Stomach smooth muscle (tissue), 2 donors: ENCODE data around the gene GFER.

Experiments
- H3K27ac ChIP-seq: one replicate; pipeline ENCODE4 v1.7.0; 2013; ENCODE audit warnings: mild to moderate bottlenecking, low read length, inconsistent platforms
- H3K27me3 ChIP-seq, 2 donors: one replicate each; pipeline ENCODE4 v1.7.0; 2013; ENCODE audit warnings: low read length in 2 of 2; ENCODE audit not compliant: insufficient read depth in 2 of 2, control insufficient read depth in 1 of 2
- H3K36me3 ChIP-seq, 2 donors: one replicate each; pipeline ENCODE4 v1.7.0; 2013; ENCODE audit warnings: low read length in 2 of 2; ENCODE audit not compliant: control insufficient read depth in 2 of 2, insufficient read depth in 2 of 2
- H3K4me1 ChIP-seq: one replicate; pipeline ENCODE4 v1.7.0; 2013; ENCODE audit warnings: low read length; ENCODE audit not compliant: control insufficient read depth, insufficient read depth
- H3K4me3 ChIP-seq, 2 donors: one replicate each; pipeline ENCODE4 v1.7.0; 2013; ENCODE audit warnings: low read length in 2 of 2
- H3K9ac ChIP-seq, 2 donors: one replicate each; pipeline ENCODE4 v1.7.0; 2013; ENCODE audit warnings: low read length in 2 of 2, mild to moderate bottlenecking in 1 of 2
- H3K9me3 ChIP-seq, 2 donors: one replicate each; pipeline ENCODE4 v1.7.0; 2013; ENCODE audit warnings: low read length in 2 of 2; ENCODE audit not compliant: control insufficient read depth in 2 of 2
- donor health status: healthy.
- donor health status: Pancreatic carcinoma.

GFER gene

DNA sequence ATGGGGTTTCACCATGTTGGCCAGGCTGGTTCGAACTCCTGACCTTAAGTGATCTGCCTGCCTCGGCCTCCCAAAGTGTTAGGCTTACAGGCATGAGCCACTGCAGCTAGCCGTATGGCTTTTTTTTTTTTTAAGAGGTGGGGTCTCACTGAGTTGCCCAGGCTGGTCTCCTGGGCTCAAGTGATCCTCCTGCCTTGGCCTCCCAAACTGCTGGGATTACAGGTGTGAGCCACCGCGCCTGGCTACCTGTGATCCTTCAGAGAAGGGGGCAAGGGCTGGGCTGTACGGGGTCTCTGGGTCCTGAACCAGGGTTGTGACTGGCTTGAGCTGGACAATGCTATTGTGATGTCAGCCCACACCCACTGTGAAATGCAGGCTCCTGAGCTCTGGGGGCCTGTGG is 17.5 kb upstream of the GFER start, which contains the start of gene RNF151:
Gene RNF151, plus strand, starts transcription at position 397 of the 400 bp plus-strand sequence. CDS start 26 bp downstream, outside the sequence.
- Histone ChIP-seq H3K36me3 (peaks cover 10 to 15% of the 10 kb centered on the region in 2 donors), H3K9ac (peak within 1 kb of the TSS; percentile 96 to 100), H3K9me3 (no peaks in the 10 kb centered on the region), H3K4me3 (peak within 1 kb of the TSS; percentile 80 to 90), H3K4me1 (peaks cover 28% of the 10 kb centered on the region), H3K27ac (peak within 1 kb of the TSS; percentile 98), H3K27me3 (no peaks in the 10 kb centered on the region)

GRCh38 chr16:1968146-1968953 is 15.6 kb upstream of the GFER start:
- Histone ChIP-seq H3K4me3 (no peak overlapping the region), H3K36me3 (peaks cover 3 to 4% of the 10 kb centered on the region in 2 donors), H3K27me3 (no peaks in the 10 kb centered on the region), H3K9me3 (no peaks in the 10 kb centered on the region), H3K4me1 (peaks cover 39% of the 10 kb centered on the region), H3K27ac (no peak overlapping the region), H3K9ac (no peak overlapping the region)

- peaks cover 9 to 17% of the 10 kb centered on the region in 2 donors for H3K27me3 ChIP-seq
- H3K9ac ChIP-seq: peak within 1 kb of the TSS; percentile 60 to 93
- peaks cover 20% of the 10 kb centered on the region for H3K4me1 ChIP-seq
- H3K4me3 ChIP-seq: peak within 1 kb of the TSS; percentile 57 to 89
- no peaks in the 10 kb centered on the region for H3K9me3 ChIP-seq
- H3K36me3 ChIP-seq: peaks cover 25 to 28% of the 10 kb centered on the region in 2 donors
- peak within 1 kb of the TSS; percentile 93 for H3K27ac ChIP-seq
Measured at GRCh38 chr16:1971796-1972489, 12.1 kb upstream of the GFER start, which contains the start of gene TBL3. Gene TBL3 (plus strand): TSS chr16:1972053. CDS start chr16:1972165, 112 bp downstream.

GRCh38 chr16:1972490-1972877 is 11.5 kb upstream of the GFER start:
- Histone ChIP-seq H3K9me3 (no peaks in the 10 kb centered on the region), H3K4me3 (peak overlapping the region; percentile 57 to 89), H3K36me3 (peaks cover 30 to 32% of the 10 kb centered on the region in 2 donors), H3K27me3 (peaks cover 10 to 18% of the 10 kb centered on the region in 2 donors), H3K4me1 (peaks cover 20% of the 10 kb centered on the region), H3K27ac (no peak overlapping the region), H3K9ac (peak overlapping the region; percentile 60 to 84)

DNA sequence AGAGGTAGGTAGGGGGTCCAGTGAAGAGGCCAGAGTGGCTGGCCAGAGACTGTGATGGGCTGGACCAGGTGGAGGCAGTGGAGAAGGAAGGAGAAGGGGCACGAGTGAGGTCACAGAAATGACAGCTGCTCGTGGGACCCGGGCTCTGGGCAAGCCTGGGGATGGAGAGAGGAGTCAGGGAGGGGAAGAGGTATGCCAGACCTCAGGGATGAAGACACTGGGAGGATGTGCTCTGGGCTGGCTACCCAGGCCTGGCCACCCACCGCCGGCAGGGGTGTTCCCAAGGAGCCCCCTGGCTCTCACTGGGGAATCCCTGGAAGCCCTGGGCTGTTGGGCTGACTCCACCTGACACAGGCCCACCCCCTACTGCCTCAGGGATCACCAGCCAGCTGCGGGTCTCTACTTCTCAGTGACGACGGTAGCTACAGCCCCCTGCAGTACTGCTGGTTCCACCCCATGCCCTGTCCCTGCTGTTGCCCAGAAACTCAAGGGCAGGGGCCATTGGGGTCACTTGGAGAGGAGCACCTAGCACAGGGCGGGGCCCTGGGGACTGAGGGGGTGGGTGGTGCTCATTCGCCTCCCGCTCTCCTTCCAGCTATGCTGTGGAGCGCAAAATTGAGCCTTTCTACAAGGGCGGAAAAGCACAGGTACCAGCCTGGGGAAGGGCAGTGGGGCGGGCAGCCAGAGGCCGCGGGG is 10.4 kb upstream of the GFER start:
- Histone ChIP-seq H3K27me3 (peaks cover 15 to 24% of the 10 kb centered on the region in 2 donors), H3K4me3 (no peak overlapping the region)

DNA sequence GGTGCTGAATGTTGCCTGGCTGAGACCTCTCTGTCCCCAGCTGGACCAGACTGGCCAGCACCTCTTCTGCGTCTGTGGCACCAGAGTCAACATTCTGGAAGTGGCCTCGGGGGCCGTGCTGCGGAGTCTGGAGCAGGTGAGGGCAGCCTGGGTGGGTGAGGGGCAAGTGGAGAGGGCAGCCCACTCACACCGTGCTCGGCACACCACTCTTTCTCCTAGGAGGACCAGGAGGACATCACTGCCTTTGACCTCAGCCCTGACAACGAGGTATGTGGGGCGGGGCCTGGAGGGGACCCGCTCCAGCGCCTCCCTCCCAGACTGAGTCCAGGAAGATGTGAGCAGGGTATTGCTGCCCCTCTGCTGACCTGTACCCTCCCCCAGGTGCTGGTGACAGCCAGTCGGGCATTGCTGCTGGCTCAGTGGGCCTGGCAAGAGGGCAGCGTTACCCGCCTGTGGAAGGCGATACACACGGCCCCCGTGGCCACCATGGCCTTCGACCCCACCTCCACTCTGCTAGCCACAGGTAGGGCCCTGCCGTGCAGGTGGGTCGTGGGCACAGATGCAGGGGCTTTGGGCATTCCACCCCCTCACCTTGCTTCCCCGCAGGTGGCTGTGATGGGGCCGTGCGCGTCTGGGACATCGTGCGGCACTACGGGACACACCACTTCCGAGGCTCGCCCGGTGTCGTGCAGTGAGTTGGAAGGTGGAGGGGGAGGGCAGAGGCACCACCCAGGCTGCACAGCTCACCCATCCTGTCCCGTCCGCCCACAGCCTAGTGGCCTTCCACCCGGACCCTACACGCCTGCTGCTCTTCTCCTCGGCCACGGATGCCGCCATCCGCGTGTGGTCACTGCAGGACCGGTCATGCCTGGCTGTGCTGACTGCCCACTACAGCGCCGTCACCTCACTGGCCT is 9.6 kb upstream of the GFER start:
- peaks cover 35 to 39% of the 10 kb centered on the region in 2 donors for H3K36me3 ChIP-seq

More for the DNA sequence above, 10.4 kb upstream of the GFER start:
- H3K4me1 ChIP-seq: peaks cover 20% of the 10 kb centered on the region
- H3K9ac ChIP-seq: no peak overlapping the region
- H3K36me3 ChIP-seq: peaks cover 35 to 39% of the 10 kb centered on the region in 2 donors
- no peak overlapping the region for H3K27ac ChIP-seq
- H3K9me3 ChIP-seq: no peaks in the 10 kb centered on the region

GRCh38 chr16:1975432-1976215 is 8.4 kb upstream of the GFER start:
- Histone ChIP-seq H3K9me3 (no peaks in the 10 kb centered on the region), H3K27ac (no peak overlapping the region), H3K4me1 (peaks cover 24% of the 10 kb centered on the region), H3K36me3 (peaks cover 35 to 39% of the 10 kb centered on the region in 2 donors), H3K9ac (no peak overlapping the region), H3K27me3 (peaks cover 35 to 37% of the 10 kb centered on the region in 2 donors), H3K4me3 (no peak overlapping the region)

More for the DNA sequence above, 9.6 kb upstream of the GFER start:
- H3K4me1 ChIP-seq: peaks cover 20% of the 10 kb centered on the region
- peaks cover 23 to 27% of the 10 kb centered on the region in 2 donors for H3K27me3 ChIP-seq
- no peaks in the 10 kb centered on the region for H3K9me3 ChIP-seq
- no peak overlapping the region for H3K9ac ChIP-seq
- H3K27ac ChIP-seq: no peak overlapping the region
- no peak overlapping the region for H3K4me3 ChIP-seq

- Histone ChIP-seq H3K27me3 (peaks cover 41 to 42% of the 10 kb centered on the region in 2 donors), H3K9me3 (no peaks in the 10 kb centered on the region), H3K27ac (no peak overlapping the region), H3K4me3 (no peak overlapping the region), H3K9ac (no peak overlapping the region), H3K4me1 (peaks cover 19% of the 10 kb centered on the region), H3K36me3 (peaks cover 35 to 39% of the 10 kb centered on the region in 2 donors)
Measured at GRCh38 chr16:1976216-1976520, 7.8 kb upstream of the GFER start.
